Measurements from ENCODE around the gene TET3.

TET3 gene

DNA sequence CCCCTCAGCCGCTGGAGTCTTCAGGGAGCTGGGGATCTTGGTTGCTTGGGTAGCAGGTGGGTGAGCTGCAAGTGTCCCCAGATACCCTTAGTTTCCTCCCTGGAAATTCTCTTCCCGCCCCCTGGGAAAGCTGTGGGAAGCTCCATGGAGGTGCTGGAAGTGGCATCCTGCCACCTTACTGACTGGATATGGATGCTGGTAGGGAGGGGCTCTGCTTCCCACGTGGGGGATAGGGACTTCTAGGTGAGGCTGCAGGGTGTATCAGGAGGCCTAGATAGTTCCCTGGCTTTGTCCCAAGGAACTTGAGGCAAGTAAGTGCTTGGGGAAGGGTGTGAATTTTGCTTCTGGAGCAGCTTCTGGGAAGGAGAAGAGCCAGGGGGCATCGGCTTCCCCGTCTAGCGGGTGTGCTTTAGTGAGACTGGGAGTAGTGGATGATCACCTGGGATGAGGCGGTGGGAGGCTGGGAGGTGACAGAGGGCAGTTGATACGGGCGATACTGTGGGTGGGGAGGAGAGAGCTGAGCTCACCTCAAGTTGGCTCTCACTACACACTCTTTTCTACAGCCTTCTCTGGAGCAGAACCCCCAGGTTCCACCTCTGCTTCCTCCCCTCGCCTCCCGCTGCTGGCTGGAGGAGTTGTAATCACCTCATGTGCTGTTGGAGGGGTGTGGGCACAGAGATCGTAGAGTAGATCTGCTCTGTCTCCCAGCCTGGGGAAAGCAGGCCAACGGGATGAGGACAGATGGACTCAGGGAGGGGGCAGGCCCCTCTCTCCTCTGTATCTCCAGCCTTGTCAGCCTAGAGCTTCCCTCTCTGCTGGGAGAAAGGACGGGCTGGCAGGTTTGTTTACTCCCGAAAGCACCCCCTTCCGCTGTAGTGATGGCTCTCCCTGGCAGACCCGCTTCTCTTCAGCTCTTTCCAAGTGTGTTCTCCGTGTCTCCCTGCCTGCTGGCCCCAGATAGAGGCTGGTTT lies 19.8 kb downstream of the TET3 start:
- DNase-seq (ENCODE audit: low read depth in 2 of 2) = no peak

DNA sequence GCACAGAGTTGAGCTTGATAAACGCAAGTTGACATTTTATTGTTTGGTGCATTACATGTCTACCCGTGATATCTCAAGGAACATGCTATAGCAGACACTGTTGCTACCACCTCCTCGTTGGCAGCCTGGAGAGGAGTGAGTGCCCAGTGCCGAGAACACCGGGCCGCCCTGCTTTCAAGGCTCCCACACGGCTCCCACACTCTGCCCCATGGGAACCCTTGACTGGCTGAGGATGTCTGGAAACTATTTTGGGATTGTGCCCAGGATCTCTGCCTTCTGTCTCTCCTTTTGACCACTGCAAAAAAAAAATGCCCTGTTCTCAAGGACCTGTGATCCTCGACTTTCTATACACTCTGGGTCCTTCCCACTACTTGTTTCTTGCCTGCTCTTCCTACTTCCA lies 21.1 kb downstream of the TET3 start:
- no peak for DNase-seq (ENCODE audit: low read depth in 2 of 2)

DNA sequence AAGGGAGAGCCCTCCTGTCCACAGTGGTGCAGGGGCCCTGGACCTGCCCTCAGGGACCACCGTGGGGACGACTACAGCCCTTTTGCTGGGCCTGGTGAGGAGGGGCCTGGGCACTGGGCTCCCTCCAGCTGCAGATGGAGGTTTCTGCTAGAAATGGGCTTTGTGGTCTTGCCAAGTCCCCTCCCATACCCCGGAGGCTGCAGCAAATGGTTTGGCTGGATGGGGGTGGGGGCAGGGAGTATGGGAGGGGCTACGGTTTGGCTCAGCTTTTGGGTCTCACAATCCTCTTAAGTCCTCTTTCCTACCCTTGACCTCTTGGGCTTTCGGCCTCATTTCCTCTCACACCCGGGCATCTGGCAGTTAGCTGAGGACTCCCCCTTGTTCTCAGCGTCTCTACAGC lies 21.7 kb downstream of the TET3 start:
- DNase-seq (ENCODE audit: low read depth in 2 of 2) = no peak

DNA sequence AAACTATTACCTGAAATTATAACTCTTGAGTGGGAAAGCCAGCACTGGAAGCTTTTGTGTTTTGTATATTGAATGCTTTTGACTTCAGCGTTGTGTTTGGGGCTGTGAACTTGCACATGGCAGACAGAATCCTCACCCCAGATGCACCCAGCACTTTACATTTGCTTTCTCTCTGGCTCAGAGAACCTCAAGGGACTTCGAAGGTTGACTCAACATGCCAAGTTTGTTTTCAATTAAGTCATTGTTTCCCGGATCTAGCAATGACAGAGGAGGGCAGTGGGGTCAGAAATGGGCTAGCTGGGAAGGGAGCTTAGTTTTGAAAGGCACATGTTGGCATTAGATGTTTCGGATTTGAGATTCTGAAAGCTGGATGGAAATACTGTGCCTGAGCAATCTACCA lies 22.4 kb downstream of the TET3 start:
- no peak for DNase-seq (ENCODE audit: low read depth in 2 of 2)

- DNase-seq (ENCODE audit: low read depth in 2 of 2) = no peak
These were observed 23.0 kb downstream of the TET3 start for GRCh38 chr2:74007711-74008110.

DNA sequence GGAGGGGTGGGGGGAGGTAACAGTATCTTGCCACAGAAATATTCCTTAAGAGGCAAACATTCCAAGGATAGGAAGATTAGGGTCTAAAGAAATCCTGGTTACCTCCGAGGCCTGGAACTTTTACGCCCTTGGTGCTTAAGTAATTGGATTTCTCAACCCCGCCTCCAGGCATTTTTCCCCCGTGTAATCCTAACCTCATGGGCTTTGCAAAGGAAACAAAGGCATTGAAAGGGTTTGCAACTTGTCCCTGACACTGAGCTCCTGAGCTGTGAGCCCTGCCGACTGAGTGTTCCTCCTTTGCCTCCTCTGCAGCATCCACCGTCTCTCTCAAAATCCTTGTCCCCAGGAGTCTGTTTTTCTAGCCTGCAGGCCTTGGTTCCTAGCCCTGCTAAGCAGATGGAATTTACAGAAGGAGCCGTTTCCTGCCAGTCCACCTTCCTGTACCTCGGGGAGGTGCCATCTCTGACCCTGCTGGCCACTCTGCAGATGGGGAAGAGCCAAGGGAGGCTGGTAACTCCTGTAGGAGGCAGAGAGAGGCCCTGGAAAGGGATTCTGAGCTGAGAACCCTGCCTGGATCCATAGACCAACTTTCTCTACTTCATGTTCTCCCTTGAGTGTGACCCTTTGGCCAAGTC lies 24.2 kb downstream of the TET3 start:
- no peak for DNase-seq (ENCODE audit: low read depth in 2 of 2)

GRCh38 chr2:74009577-74009976 lies 24.9 kb downstream of the TET3 start:
- DNase-seq (ENCODE audit: low read depth in 2 of 2) = no peak

- DNase-seq (ENCODE audit: low read depth in 2 of 2) = no peak
These were observed 25.4 kb downstream of the TET3 start for GRCh38 chr2:74010087-74010541.

DNA sequence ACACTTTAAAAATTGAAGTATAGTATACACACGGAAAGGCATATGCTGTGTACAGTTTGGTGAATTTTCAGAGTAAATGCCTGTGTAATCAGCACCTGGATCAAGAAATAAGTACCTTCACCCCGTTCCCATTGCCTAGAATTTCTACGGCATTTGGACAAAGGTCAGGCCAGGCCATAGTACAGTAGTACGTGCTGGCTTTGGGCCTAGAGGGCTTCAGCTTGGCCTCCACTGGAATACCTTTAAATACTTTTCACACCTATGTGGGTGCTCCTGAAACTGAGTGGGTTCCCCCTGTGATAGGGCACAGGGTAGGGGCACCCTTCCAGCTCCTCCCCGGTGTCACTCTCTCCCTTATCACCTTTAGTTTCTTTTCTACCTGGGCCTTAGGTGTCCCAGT lies 26.5 kb downstream of the TET3 start:
- DNase-seq (ENCODE audit: low read depth in 2 of 2) = no peak

GRCh38 chr2:74014813-74015212 lies 30.1 kb downstream of the TET3 start:
- no peak for DNase-seq (ENCODE audit: low read depth in 2 of 2)

GRCh38 chr2:74017223-74017622 lies 32.5 kb downstream of the TET3 start:
- no peak for DNase-seq (ENCODE audit: low read depth in 2 of 2)

- no peak for DNase-seq (ENCODE audit: low read depth in 2 of 2)
These were observed 34.8 kb downstream of the TET3 start for GRCh38 chr2:74019516-74019915.

DNA sequence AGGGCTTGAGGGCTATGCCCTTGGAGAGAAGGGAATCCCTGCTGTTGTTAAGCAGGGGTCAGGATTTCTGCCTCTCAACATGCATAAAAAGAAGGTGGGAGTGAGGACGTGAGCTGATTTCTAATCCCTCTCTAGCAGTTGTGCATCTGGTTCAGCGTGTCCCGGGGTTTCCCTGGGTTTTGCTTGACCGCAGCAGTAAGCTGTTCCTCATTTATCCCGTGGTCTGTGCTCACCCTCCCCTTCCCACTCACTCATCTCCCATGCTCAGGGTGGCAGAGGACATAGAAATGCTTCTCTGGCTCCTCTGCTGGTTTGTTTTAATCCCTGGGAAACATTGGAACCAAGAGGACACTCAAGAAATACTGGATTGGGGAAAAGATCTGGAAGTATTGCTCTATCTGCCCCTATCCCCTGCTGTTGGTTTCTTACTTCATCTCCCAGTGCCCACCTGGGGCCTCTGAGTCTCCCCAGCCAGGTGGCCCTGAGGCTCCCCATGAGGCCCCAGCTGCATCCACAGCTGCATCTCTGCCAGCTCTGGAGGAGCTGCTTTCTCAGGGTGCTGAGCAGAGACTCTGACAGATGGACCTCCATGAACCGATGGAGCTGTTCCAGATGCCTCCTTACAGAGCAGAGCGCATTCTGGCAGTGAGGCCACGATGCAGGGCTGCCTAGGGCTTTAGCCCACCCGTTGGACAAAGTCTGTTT lies 36.1 kb downstream of the TET3 start:
- DNase-seq (ENCODE audit: low read depth in 2 of 2) = no peak

GRCh38 chr2:74021407-74021755 lies 36.7 kb downstream of the TET3 start:
- no peak for DNase-seq (ENCODE audit: low read depth in 2 of 2)

DNA sequence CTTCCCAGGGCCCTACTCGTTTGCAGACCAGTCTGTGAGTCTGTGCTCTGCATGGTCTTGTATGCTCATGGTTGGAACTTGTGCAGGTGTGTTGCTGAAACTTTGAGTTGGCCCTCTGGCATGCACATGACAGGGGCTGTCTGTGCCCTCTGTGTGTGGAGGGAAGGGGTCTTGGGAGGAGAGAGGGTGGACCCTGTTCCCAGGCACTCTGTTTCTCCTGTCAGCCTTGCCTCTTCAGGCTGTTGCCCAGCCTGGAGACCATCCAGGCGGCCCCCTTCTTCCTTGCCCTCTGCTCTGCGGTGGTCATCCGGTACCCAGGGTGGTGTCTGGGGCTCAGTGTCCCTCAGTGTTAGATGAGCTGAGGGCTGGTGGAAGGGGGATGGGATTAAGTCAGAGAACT lies 39.5 kb downstream of the TET3 start:
- DNase-seq (ENCODE audit: low read depth in 2 of 2) = no peak

GRCh38 chr2:74025971-74026612 lies 41.4 kb downstream of the TET3 start:
- no peak for DNase-seq (ENCODE audit: low read depth in 2 of 2)

DNA sequence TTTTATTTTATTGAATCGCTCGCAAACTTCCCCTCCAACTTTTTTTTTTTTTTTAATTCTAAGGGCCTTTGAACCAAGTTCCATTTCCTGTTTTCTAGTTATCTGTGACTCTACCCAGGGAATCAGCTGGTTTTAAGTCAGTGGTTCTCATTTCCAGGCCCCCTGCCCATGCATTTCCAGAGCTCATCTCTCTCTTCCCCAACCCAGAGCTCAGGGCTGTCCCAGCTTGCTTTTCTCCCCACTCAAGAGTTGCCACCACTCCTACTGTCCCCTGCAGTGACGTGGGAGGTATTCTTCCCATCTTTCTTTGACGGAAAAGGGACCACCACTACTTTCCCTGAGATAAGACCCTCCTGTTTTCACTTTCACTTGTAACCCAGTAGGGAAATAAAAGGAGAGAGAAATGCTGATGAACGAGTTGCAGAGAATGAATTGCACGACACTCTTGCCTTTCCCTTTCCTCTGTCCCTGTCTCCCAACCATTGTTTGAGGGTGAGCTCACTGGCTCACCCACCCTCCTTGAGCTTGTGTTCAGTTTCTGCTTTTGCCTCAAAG lies 42.1 kb downstream of the TET3 start:
- no peak for DNase-seq (ENCODE audit: low read depth in 2 of 2)

GRCh38 chr2:74027496-74027895 lies 42.8 kb downstream of the TET3 start:
- DNase-seq (ENCODE audit: low read depth in 2 of 2) = no peak

GRCh38 chr2:74028290-74028689 lies 43.6 kb downstream of the TET3 start:
- DNase-seq (ENCODE audit: low read depth in 2 of 2) = no peak

DNA sequence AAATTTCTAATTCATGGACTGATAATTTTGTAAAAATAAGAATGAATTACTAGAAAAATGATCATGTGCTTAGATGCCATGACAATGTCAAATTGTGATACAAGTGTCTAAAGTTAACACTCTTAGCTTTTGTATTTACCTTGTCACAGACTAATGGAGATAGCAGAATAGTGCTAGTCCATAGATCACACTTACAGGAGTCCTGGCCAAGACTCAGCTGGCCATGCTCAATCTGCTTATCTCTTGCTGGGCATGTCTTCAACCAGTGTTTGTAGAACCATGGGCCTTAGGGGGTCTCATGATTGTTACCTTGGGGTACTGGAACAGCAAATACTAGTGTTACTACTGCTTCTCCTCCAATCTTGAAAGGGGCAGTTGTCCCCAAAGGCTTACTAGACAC lies 44.0 kb downstream of the TET3 start:
- no peak for DNase-seq (ENCODE audit: low read depth in 2 of 2)

GRCh38 chr2:74029714-74030397 lies 45.1 kb downstream of the TET3 start:
- DNase-seq (ENCODE audit: low read depth in 2 of 2) = no peak
